Esophagus squamous epithelium (tissue), 5 donors: ENCODE results near the gene OR7A5. TPM values are rescaled to one million over a fixed set of nuclear protein-coding genes. Genes with fewer than 3 reads are reported as not detected.

Experiments used
- DNase-seq: peaks from one replicate; lab custom pipeline; 2025; lab: John Stamatoyannopoulos, UW
- H3K27ac ChIP-seq, 4 donors: fragments of 200-600 bp; sonication (generic); one replicate each; pipeline ENCODE4 v1.5.1; 2016 to 2019; ENCODE audit warnings: mild to moderate bottlenecking in 1 of 4
- H3K27me3 ChIP-seq, 4 donors: fragments of 200-600 bp; sonication (generic); 1 replicate in 3 of 4; 2 replicates in 1 of 4; pipeline versions ENCODE4 v1.5.1 to v1.6.0; 2017 to 2021; ENCODE audit warnings: antibody characterized with exemption in 1 of 4
- H3K36me3 ChIP-seq, 3 donors: fragments of 200-600 bp; sonication (generic); one replicate each; pipeline ENCODE4 v1.5.1; 2016 to 2019
- H3K4me1 ChIP-seq, 3 donors: fragments of 200-600 bp; sonication (generic); one replicate each; pipeline ENCODE4 v1.5.1; 2017 to 2019
- H3K4me3 ChIP-seq, 4 donors: fragments of 200-600 bp; sonication (generic); 1 replicate in 3 of 4; 2 replicates in 1 of 4; pipeline ENCODE4 v1.5.1; 2016 to 2019; ENCODE audit warnings: mild to moderate bottlenecking in 2 of 4, moderate library complexity in 1 of 4
- H3K9me3 ChIP-seq, 3 donors: fragments of 200-600 bp; sonication (generic); one replicate each; pipeline ENCODE4 v1.5.1; 2016 to 2019
- CTCF ChIP-seq, 6 experiments: fragments of 450-650 bp in 4 of 6; fragments of 200-600 bp in 2 of 6; sonication (generic) in 2 of 6; IDR thresholded peaks; one replicate each; pipeline ENCODE4 v1.5.1; 2016 to 2019; ENCODE audit warnings: antibody characterized with exemption in 6 of 6, mild to moderate bottlenecking in 4 of 6, moderate library complexity in 4 of 6
- POLR2A ChIP-seq, 4 donors: fragments of 450-650 bp; IDR thresholded peaks; one replicate each; pipeline ENCODE4 v1.6.1; 2017; ENCODE audit warnings: antibody characterized with exemption in 4 of 4, mild to moderate bottlenecking in 4 of 4, moderate library complexity in 3 of 4
- WGBS, 2 donors: methylation state at CpG; one replicate each; pipeline ENCODE4 v1.1.5; 2018; 5-methylcytosine and 5-hydroxymethylcytosine counted together
- intact Hi-C: fragments of 100-400 bp; cut with DNase I; formaldehyde crosslinking; loops from one replicate; pipeline ENCODE4 v1.15.0; 2022
- total RNA-seq, 4 donors: library from RNA; depleted of rRNA; stranded (reverse); fragments of >200 nt; gene quantifications; one replicate each; pipeline ENCODE4 v1.1.0, GENCODE V29; 2016
- donor health status: DM: yes; HTN: yes; CAD: no.

OR7A5 gene
- total RNA-seq = under 1 TPM in 1 of 4 donors, not detected in 3; 0.38 TPM

GRCh38 chr19:14835011-14835410 is at the start of gene OR7A5, which contains the start of gene OR7C1:
OR7A5 (minus strand) TSS chr19:14835185; CDS start chr19:14828241, 6,944 bp downstream.
OR7C1 (minus strand) TSS chr19:14835185; CDS start chr19:14800136, 35,049 bp downstream.
- peaks cover 0 to 3% (median 0%) of the 10 kb centered on the region in 4 donors for H3K27me3 ChIP-seq
- H3K27ac ChIP-seq = peak within 1 kb of the TSS in 2 of 4 donors; percentile 21 to 40
- TF ChIP-seq POLR2A (IDR thresholded peaks at IDR 0.05) = no peak
- H3K36me3 ChIP-seq = no peaks in the 10 kb centered on the region
- no peak for DNase-seq
- H3K4me3 ChIP-seq = no peak within 1 kb of the TSS
- H3K9me3 ChIP-seq = no peaks in the 10 kb centered on the region
- H3K4me1 ChIP-seq = peaks cover 0 to 17% (median 0%) of the 10 kb centered on the region in 3 donors
- 17 to 40% methylated on average over 1 of the region's 1 CpG for WGBS, 2 donors
- intact Hi-C loops = no loop called here

- H3K4me3 ChIP-seq = no peak overlapping the region
- WGBS, 2 donors = 65 to 71% methylated on average over 4 of the region's 4 CpGs
- intact Hi-C loops = no loop called here
- H3K36me3 ChIP-seq = no peaks in the 10 kb centered on the region
- no peaks in the 10 kb centered on the region for H3K9me3 ChIP-seq
- DNase-seq = no peak
- TF ChIP-seq POLR2A (IDR thresholded peaks at IDR 0.05) = no peak
- peak in 5 of 6 experiments; percentile 14 to 56 (median 35) for TF ChIP-seq CTCF (IDR thresholded peaks at IDR 0.05)
- peaks cover 0 to 29% (median 0%) of the 10 kb centered on the region in 4 donors for H3K27me3 ChIP-seq
- no peaks in the 10 kb centered on the region for H3K4me1 ChIP-seq
- no peak overlapping the region for H3K27ac ChIP-seq
Observed at GRCh38 chr19:14871619-14872230, 36.7 kb upstream of the OR7A5 start.

- H3K27ac ChIP-seq = no peak overlapping the region
- H3K4me3 ChIP-seq = no peak overlapping the region
- no peaks in the 10 kb centered on the region for H3K9me3 ChIP-seq
- WGBS, 2 donors = 63 to 73% methylated on average over 5 of the region's 5 CpGs
- H3K4me1 ChIP-seq = no peaks in the 10 kb centered on the region
- TF ChIP-seq POLR2A (IDR thresholded peaks at IDR 0.05) = no peak
- no peak for TF ChIP-seq CTCF (IDR thresholded peaks at IDR 0.05)
- H3K36me3 ChIP-seq = no peaks in the 10 kb centered on the region
- H3K27me3 ChIP-seq = peaks cover 0 to 40% (median 0%) of the 10 kb centered on the region in 4 donors
- intact Hi-C loops = no loop called here
- DNase-seq = no peak
Observed at GRCh38 chr19:14868497-14868896, 33.5 kb upstream of the OR7A5 start.

- DNase-seq = no peak
- TF ChIP-seq CTCF (IDR thresholded peaks at IDR 0.05) (no peak), POLR2A (IDR thresholded peaks at IDR 0.05) (no peak)
- 70 to 76% methylated on average over 5 of the region's 5 CpGs for WGBS, 2 donors
- Histone ChIP-seq H3K36me3 (no peaks in the 10 kb centered on the region), H3K27me3 (peaks cover 0 to 35% (median 0%) of the 10 kb centered on the region in 4 donors), H3K4me3 (no peak within 1 kb of the TSS), H3K4me1 (no peaks in the 10 kb centered on the region), H3K27ac (no peak within 1 kb of the TSS), H3K9me3 (no peaks in the 10 kb centered on the region)
- intact Hi-C loops = no loop called here
Observed at GRCh38 chr19:14848822-14849221, 13.8 kb upstream of the OR7A5 start, which contains the start of gene OR7A10. OR7A10 (minus strand) TSS chr19:14848922; CDS start chr19:14841877, 7,045 bp downstream.

GRCh38 chr19:14843578-14843977 is 8.6 kb upstream of the OR7A5 start:
- H3K9me3 ChIP-seq = no peaks in the 10 kb centered on the region
- H3K4me1 ChIP-seq = peaks cover 0 to 4% (median 0%) of the 10 kb centered on the region in 3 donors
- intact Hi-C loops = no loop called here
- WGBS, 2 donors = 57 to 62% methylated on average over 6 of the region's 6 CpGs
- TF ChIP-seq POLR2A (IDR thresholded peaks at IDR 0.05) = no peak
- no peak for TF ChIP-seq CTCF (IDR thresholded peaks at IDR 0.05)
- H3K36me3 ChIP-seq = no peaks in the 10 kb centered on the region
- no peak for DNase-seq
- H3K4me3 ChIP-seq = no peak overlapping the region
- H3K27me3 ChIP-seq = peaks cover 0 to 41% (median 0%) of the 10 kb centered on the region in 4 donors
- no peak overlapping the region for H3K27ac ChIP-seq
